ENCODE data around the gene SLC25A24. TPM values are rescaled to one million over a fixed set of nuclear protein-coding genes. Genes with fewer than 3 reads are reported as not detected.

The SLC25A24 gene
- total and polyA plus RNA-seq, 2 donors from 2014 or later: 8.9 to 30.2 TPM

- TF ChIP-seq CTCF (IDR thresholded peaks at IDR 0.05; ENCODE audit: borderline replicate concordance, extremely low read depth, insufficient read depth): no peak
Measured at GRCh38 chr1:108100148-108100547, 100.0 kb downstream of the SLC25A24 start.

GRCh38 chr1:108097018-108097417 is 103.1 kb downstream of the SLC25A24 start:
- no peaks in the 10 kb centered on the region for H3K27me3 ChIP-seq (ENCODE audit: control insufficient read depth, insufficient read depth, low read length)
- no peak overlapping the region for H3K4me3 ChIP-seq (ENCODE audit: low read length in 3 of 3)
- H3K9ac ChIP-seq (ENCODE audit: low read length in 3 of 3): no peak overlapping the region
- H3K36me3 ChIP-seq (ENCODE audit: control insufficient read depth in 2 of 3, insufficient read depth in 3 of 3, low read length in 3 of 3): no peaks in the 10 kb centered on the region
- intact Hi-C loops (cut with DNase I): no loop called here
- TF ChIP-seq CTCF (IDR thresholded peaks at IDR 0.05; ENCODE audit: borderline replicate concordance, extremely low read depth, insufficient read depth): no peak
- DNase-seq (no peak), FAIRE-seq (no peak)
- no peaks in the 10 kb centered on the region for H3K4me1 ChIP-seq (ENCODE audit: control insufficient read depth in 2 of 3, insufficient read depth in 2 of 3, low read depth in 1 of 3, low read length in 3 of 3)
- no peaks in the 10 kb centered on the region for H3K9me3 ChIP-seq (ENCODE audit: control insufficient read depth in 2 of 3, insufficient read depth in 1 of 3, low read length in 3 of 3)
- H3K27ac ChIP-seq (ENCODE audit: low read depth in 2 of 2, low read length in 2 of 2): no peak overlapping the region

More at GRCh38 chr1:108100148-108100547, 100.0 kb downstream of the SLC25A24 start:
- Histone ChIP-seq H3K27me3 (ENCODE audit: control insufficient read depth, insufficient read depth, low read length) (no peaks in the 10 kb centered on the region), H3K9ac (ENCODE audit: low read length in 3 of 3) (no peak overlapping the region), H3K27ac (ENCODE audit: low read depth in 2 of 2, low read length in 2 of 2) (no peak overlapping the region), H3K9me3 (ENCODE audit: control insufficient read depth in 2 of 3, insufficient read depth in 1 of 3, low read length in 3 of 3) (no peaks in the 10 kb centered on the region), H3K4me3 (ENCODE audit: low read length in 3 of 3) (no peak overlapping the region), H3K4me1 (ENCODE audit: control insufficient read depth in 2 of 3, insufficient read depth in 2 of 3, low read depth in 1 of 3, low read length in 3 of 3) (no peaks in the 10 kb centered on the region), H3K36me3 (ENCODE audit: control insufficient read depth in 2 of 3, insufficient read depth in 3 of 3, low read length in 3 of 3) (no peaks in the 10 kb centered on the region)
- FAIRE-seq (no peak), DNase-seq (no peak)
- intact Hi-C loops (cut with DNase I): no loop called here

GRCh38 chr1:108096089-108096488 is 104.1 kb downstream of the SLC25A24 start:
- Histone ChIP-seq H3K9me3 (ENCODE audit: control insufficient read depth in 2 of 3, insufficient read depth in 1 of 3, low read length in 3 of 3) (no peaks in the 10 kb centered on the region), H3K4me3 (ENCODE audit: low read length in 3 of 3) (no peak overlapping the region), H3K9ac (ENCODE audit: low read length in 3 of 3) (no peak overlapping the region), H3K36me3 (ENCODE audit: control insufficient read depth in 2 of 3, insufficient read depth in 3 of 3, low read length in 3 of 3) (no peaks in the 10 kb centered on the region), H3K27ac (ENCODE audit: low read depth in 2 of 2, low read length in 2 of 2) (no peak overlapping the region), H3K27me3 (ENCODE audit: control insufficient read depth, insufficient read depth, low read length) (no peaks in the 10 kb centered on the region), H3K4me1 (ENCODE audit: control insufficient read depth in 2 of 3, insufficient read depth in 2 of 3, low read depth in 1 of 3, low read length in 3 of 3) (no peaks in the 10 kb centered on the region)
- no peak for DNase-seq
- FAIRE-seq: no peak
- no peak for TF ChIP-seq CTCF (IDR thresholded peaks at IDR 0.05; ENCODE audit: borderline replicate concordance, extremely low read depth, insufficient read depth)
- intact Hi-C loops (cut with DNase I): no loop called here

- Histone ChIP-seq H3K36me3 (ENCODE audit: control insufficient read depth in 2 of 3, insufficient read depth in 3 of 3, low read length in 3 of 3) (no peaks in the 10 kb centered on the region), H3K27me3 (ENCODE audit: control insufficient read depth, insufficient read depth, low read length) (no peaks in the 10 kb centered on the region), H3K4me3 (ENCODE audit: low read length in 3 of 3) (no peak overlapping the region), H3K9me3 (ENCODE audit: control insufficient read depth in 2 of 3, insufficient read depth in 1 of 3, low read length in 3 of 3) (no peaks in the 10 kb centered on the region), H3K9ac (ENCODE audit: low read length in 3 of 3) (no peak overlapping the region), H3K4me1 (ENCODE audit: control insufficient read depth in 2 of 3, insufficient read depth in 2 of 3, low read depth in 1 of 3, low read length in 3 of 3) (no peaks in the 10 kb centered on the region), H3K27ac (ENCODE audit: low read depth in 2 of 2, low read length in 2 of 2) (no peak overlapping the region)
- FAIRE-seq: no peak
- no peak for DNase-seq
- intact Hi-C loops (cut with DNase I): no loop called here
- no peak for TF ChIP-seq CTCF (IDR thresholded peaks at IDR 0.05; ENCODE audit: borderline replicate concordance, extremely low read depth, insufficient read depth)
Measured at GRCh38 chr1:108089477-108089876, 110.7 kb downstream of the SLC25A24 start.
